PC-9 (cell line): ENCODE data around the gene SF1. TPM values are rescaled to one million over a fixed set of nuclear protein-coding genes. Genes with fewer than 3 reads are reported as not detected.

Source experiments
- BruUV-seq: library from RNA; stranded (reverse); fragments of 400-500 nt; replicated peaks from 2 replicates; lab custom pipeline; 2021; lab: Mats Ljungman, UMichigan
- CTCF ChIA-PET: fragments of 300-600 bp; sonication (Branson Sonifier 250); formaldehyde crosslinking; loops from one replicate; lab custom pipeline; 2022; ENCODE audit warnings: antibody characterized with exemption; lab: Charles Lee
- POLR2A ChIA-PET: fragments of 300-600 bp; sonication (Branson Sonifier 250); formaldehyde crosslinking; loops from one replicate; lab custom pipeline; 2022; ENCODE audit warnings: antibody characterized with exemption; ENCODE audit not compliant: unreplicated experiment; lab: Charles Lee
- DNase-seq, 2 experiments: peaks; one replicate each; pipeline versions ENCODE4 v3.0.0 to v3.0.0-alpha.2; 2015 to 2022; ENCODE audit warnings: mixed read lengths in 1 of 2
- H2AFZ ChIP-seq: fragments of 200-600 bp; sonication (generic); 2 replicates; pipeline ENCODE4 v1.8.1; 2017; ENCODE audit warnings: antibody characterized with exemption
- H3F3A ChIP-seq: fragments of 200-600 bp; sonication (generic); 2 replicates; pipeline ENCODE4 v1.8.1; 2017; ENCODE audit warnings: antibody characterized with exemption, mild to moderate bottlenecking, low read depth; ENCODE audit not compliant: insufficient read depth
- H3K27ac ChIP-seq: fragments of 200-600 bp; sonication (generic); 2 replicates; pipeline ENCODE4 v1.6.1; 2016; ENCODE audit warnings: mixed run types
- H3K27me3 ChIP-seq: fragments of 200-600 bp; sonication (generic); 2 replicates; pipeline ENCODE4 v1.6.1; 2016; ENCODE audit warnings: low read depth, mixed run types; ENCODE audit not compliant: insufficient read depth
- H3K36me3 ChIP-seq: fragments of 200-600 bp; sonication (generic); 2 replicates; pipeline ENCODE4 v1.6.1; 2016; ENCODE audit warnings: low read depth, mixed run types
- H3K4me1 ChIP-seq: fragments of 200-600 bp; sonication (generic); replicated peaks from 2 replicates; pipeline ENCODE4 v1.6.1; 2016; ENCODE audit warnings: mixed run types; ENCODE audit not compliant: insufficient read depth
- H3K4me2 ChIP-seq: fragments of 200-600 bp; sonication (generic); 2 replicates; pipeline ENCODE4 v1.6.1; 2017; ENCODE audit warnings: mixed run types
- H3K4me3 ChIP-seq: fragments of 200-600 bp; sonication (generic); 2 replicates; pipeline ENCODE4 v1.6.1; 2016; ENCODE audit warnings: mixed run types
- H3K79me2 ChIP-seq: fragments of 200-600 bp; sonication (generic); 2 replicates; pipeline ENCODE4 v1.6.1; 2017; ENCODE audit warnings: low read depth, mixed run types
- H3K9me2 ChIP-seq: fragments of 200-600 bp; sonication (generic); 2 replicates; pipeline ENCODE4 v1.8.1; 2017; ENCODE audit warnings: mild to moderate bottlenecking; ENCODE audit not compliant: insufficient read depth
- H3K9me3 ChIP-seq: fragments of 200-600 bp; sonication (generic); 2 replicates; pipeline ENCODE4 v1.8.1; 2016; ENCODE audit warnings: low read depth; ENCODE audit not compliant: insufficient read depth
- H4K20me1 ChIP-seq: fragments of 200-600 bp; sonication (generic); 2 replicates; pipeline ENCODE4 v1.8.1; 2017; ENCODE audit not compliant: insufficient read depth
- EZH2 ChIP-seq: fragments of 200-600 bp; sonication (generic); IDR thresholded peaks from 2 replicates; pipeline ENCODE4 v1.8.0; 2017; ENCODE audit warnings: antibody characterized with exemption, low read depth
- intact Hi-C: fragments of 100-400 bp; cut with micrococcal nuclease; formaldehyde crosslinking; loops from one replicate; pipeline ENCODE4 v1.10.0; 2022; ENCODE audit not compliant: unreplicated experiment
- total RNA-seq: library from RNA; stranded (reverse); gene quantifications from 2 replicates; pipeline ENCODE4 v1.2.3, GENCODE V29; 2021
- TF ChIP-seq, protein P1 (sequence below): fragments of 200-600 bp; sonication (generic); conservative IDR thresholded peaks from 2 replicates; pipeline ENCODE4 v1.6.1; 2017; ENCODE audit warnings: mixed run types, antibody characterized with exemption, mild to moderate bottlenecking, moderate library complexity

SF1 gene
- total RNA-seq, 1 experiment from 2014 or later = 336 TPM

DNA sequence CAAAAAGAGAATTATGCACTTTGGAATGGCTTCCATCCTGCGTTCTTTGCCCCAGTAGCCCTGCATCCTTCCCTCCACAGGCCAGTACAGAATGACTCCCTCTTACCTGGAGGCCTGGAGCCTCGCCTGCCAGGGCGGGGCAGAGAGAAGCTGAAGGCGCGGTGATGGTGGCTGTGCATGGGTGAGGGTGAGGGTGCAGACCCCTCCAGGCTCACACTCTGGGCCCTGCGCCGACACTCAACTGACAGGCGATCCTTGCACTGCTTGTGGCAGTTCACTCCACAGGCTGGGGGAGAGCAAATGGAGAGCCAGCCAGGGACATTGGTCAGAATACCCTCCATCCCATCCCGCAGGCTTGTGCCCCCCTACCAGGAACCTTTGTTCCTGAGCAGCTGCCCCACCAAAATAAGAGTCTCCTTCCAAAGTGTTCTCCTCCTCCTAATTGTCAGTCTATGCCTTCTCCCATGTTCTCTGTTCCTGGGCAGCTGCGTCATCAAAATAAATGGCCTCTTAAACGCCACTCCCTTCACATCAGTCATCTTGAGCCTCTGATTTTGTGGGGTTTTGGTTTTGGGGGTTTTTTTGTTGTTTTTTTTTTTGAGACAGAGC is 49.5 kb downstream of the SF1 start:
- H3K36me3 ChIP-seq = no peaks in the 10 kb centered on the region
- peaks cover 65% of the 10 kb centered on the region for H3K27me3 ChIP-seq
- peaks cover 4% of the 10 kb centered on the region; the same call in 1 of the 2 replicates for H3F3A ChIP-seq
- H3K79me2 ChIP-seq = no peaks in the 10 kb centered on the region
- H2AFZ ChIP-seq = no peak overlapping the region
- H3K27ac ChIP-seq = no peak overlapping the region
- intact Hi-C loops = no loop called here
- ChIA-PET POLR2A (no interaction called here), CTCF (interaction anchor here (0.5 to 0.7 kb wide), 2 partner anchors 12 to 77 kb away, joined by 3 read pairs; no protein-coding TSS in a partner anchor)
- H3K9me3 ChIP-seq = no peaks in the 10 kb centered on the region
- H3K4me2 ChIP-seq = no peak overlapping the region
- no peaks in the 10 kb centered on the region for H3K9me2 ChIP-seq
- DNase-seq = no peak
- no peaks in the 10 kb centered on the region for H4K20me1 ChIP-seq
- H3K4me1 ChIP-seq = no peaks in the 10 kb centered on the region
- no peak for TF ChIP-seq EZH2
- TF ChIP-seq, protein P1, sequence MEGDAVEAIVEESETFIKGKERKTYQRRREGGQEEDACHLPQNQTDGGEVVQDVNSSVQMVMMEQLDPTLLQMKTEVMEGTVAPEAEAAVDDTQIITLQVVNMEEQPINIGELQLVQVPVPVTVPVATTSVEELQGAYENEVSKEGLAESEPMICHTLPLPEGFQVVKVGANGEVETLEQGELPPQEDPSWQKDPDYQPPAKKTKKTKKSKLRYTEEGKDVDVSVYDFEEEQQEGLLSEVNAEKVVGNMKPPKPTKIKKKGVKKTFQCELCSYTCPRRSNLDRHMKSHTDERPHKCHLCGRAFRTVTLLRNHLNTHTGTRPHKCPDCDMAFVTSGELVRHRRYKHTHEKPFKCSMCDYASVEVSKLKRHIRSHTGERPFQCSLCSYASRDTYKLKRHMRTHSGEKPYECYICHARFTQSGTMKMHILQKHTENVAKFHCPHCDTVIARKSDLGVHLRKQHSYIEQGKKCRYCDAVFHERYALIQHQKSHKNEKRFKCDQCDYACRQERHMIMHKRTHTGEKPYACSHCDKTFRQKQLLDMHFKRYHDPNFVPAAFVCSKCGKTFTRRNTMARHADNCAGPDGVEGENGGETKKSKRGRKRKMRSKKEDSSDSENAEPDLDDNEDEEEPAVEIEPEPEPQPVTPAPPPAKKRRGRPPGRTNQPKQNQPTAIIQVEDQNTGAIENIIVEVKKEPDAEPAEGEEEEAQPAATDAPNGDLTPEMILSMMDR = no peak
- H3K4me3 ChIP-seq = no peak overlapping the region
- BruUV-seq = no TSS peak

DNA sequence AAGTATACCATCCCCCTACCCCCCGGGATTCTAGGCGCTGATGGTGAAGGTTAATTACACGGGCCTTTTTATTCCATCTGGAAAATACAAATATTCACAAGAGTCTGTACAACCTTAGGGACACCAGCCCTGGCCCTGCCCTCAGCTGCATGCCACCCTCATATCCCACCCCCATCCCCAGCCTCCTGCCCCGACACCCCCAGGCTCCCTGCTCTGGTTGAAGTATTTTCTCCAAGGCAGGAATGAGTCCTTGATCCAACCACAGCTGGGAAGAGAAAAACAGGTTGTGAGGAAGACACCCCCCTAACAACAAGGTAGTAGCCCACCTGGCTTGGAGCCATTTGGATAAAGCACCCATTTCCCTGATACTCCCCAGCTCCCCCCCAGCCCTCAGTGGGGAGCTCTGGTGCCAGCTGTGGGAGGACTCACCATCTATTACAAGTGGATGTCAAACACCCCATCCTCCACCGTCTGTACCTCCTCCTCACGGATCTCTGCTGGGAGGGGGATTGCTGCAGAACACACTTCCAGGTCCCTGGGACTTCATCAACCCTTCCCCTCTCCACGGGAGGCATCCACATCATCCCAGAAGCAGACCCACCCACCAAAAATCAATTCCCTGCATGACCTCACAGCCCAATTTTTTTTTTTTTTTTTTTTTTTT is 51.3 kb downstream of the SF1 start:
- BruUV-seq = no TSS peak
- peaks cover 6% of the 10 kb centered on the region; the same call in 1 of the 2 replicates for H3K4me1 ChIP-seq
- H3K9me2 ChIP-seq = no peaks in the 10 kb centered on the region
- no peak overlapping the region for H2AFZ ChIP-seq
- no peak overlapping the region for H3K4me2 ChIP-seq
- H3K4me3 ChIP-seq = no peak overlapping the region
- no peak overlapping the region for H3K27ac ChIP-seq
- ChIA-PET POLR2A (no interaction called here), CTCF (no interaction called here)
- no peaks in the 10 kb centered on the region for H3K36me3 ChIP-seq
- intact Hi-C loops = no loop called here
- no peak for DNase-seq
- TF ChIP-seq, protein P1 = no peak
- TF ChIP-seq EZH2 = no peak
- H3F3A ChIP-seq = peaks cover 4% of the 10 kb centered on the region; the same call in 1 of the 2 replicates
- H3K27me3 ChIP-seq = peaks cover 71% of the 10 kb centered on the region
- no peaks in the 10 kb centered on the region for H4K20me1 ChIP-seq
- H3K79me2 ChIP-seq = no peaks in the 10 kb centered on the region
- no peaks in the 10 kb centered on the region for H3K9me3 ChIP-seq

DNA sequence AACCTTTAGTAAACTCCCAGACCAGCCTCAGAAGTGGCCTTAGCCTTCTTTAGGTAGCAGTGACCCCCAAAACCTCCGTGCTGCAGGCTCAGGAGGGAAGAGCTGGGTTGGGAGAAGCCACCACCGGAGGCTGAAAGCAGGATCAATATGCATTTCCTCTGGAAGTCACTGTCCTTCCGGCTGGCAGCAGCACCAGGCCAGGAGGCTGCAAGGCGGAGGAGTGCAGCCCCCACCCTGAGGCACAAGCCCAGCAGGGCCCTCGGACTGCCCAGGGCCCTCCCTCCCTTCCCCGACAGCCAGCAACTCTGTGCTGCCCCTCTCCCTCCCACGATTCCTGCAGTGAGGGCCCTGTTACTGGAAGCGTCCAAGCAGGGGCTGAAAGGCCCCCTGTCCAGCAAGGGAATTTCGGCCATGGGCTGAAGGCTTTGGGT is 52.1 kb downstream of the SF1 start:
- no peaks in the 10 kb centered on the region for H3K9me3 ChIP-seq
- intact Hi-C loops = no loop called here
- no peak overlapping the region for H3K4me3 ChIP-seq
- no peaks in the 10 kb centered on the region for H4K20me1 ChIP-seq
- H3K79me2 ChIP-seq = no peaks in the 10 kb centered on the region
- H3K27me3 ChIP-seq = peaks cover 71% of the 10 kb centered on the region
- H2AFZ ChIP-seq = no peak overlapping the region
- DNase-seq = no peak
- peaks cover 4% of the 10 kb centered on the region; the same call in 1 of the 2 replicates for H3F3A ChIP-seq
- ChIA-PET POLR2A (interaction anchor here (0.6 kb wide), 1 partner anchor 11 kb away, joined by 5 read pairs; no protein-coding TSS in a partner anchor), CTCF (interaction anchor here (0.6 kb wide), 2 partner anchors 34 to 57 kb away, joined by 3 to 5 read pairs; partner anchors contain the start of gene PYGM)
- H3K27ac ChIP-seq = no peak overlapping the region
- peaks cover 6% of the 10 kb centered on the region; the same call in 1 of the 2 replicates for H3K4me1 ChIP-seq
- TF ChIP-seq, protein P1 = no peak
- no peak for TF ChIP-seq EZH2
- no TSS peak for BruUV-seq
- H3K9me2 ChIP-seq = no peaks in the 10 kb centered on the region
- no peak overlapping the region for H3K4me2 ChIP-seq
- H3K36me3 ChIP-seq = no peaks in the 10 kb centered on the region
